ENCODE results near the gene CEMIP.
"Not testable (repeated sequence)": the region's sequence is repeated elsewhere in the genome, so short reads cannot be mapped to it uniquely, and the experiment has no call there.

GRCh38 chr15:80965454-80965853 lies 186.3 kb downstream of the CEMIP start:
- TF ChIP-seq CTCF (conservative IDR thresholded peaks at IDR 0.05; ENCODE audit: low read depth, low read length); RAD21 (IDR thresholded peaks at IDR 0.05; ENCODE audit: low read length); USF2 (IDR thresholded peaks at IDR 0.05; ENCODE audit: low read depth, low read length); POLR2A (IDR thresholded peaks at IDR 0.05; ENCODE audit: low read depth, low read length); SMC3 (IDR thresholded peaks at IDR 0.05; ENCODE audit: low read depth, low read length); BHLHE40 (IDR thresholded peaks at IDR 0.05; ENCODE audit: low read depth, low read length); CHD1 (IDR thresholded peaks at IDR 0.05; ENCODE audit: low read depth, low read length): not testable (repeated sequence)

Data from IMR-90 (cell line).